ENCODE data around the gene FOXL2. TPM values are rescaled to one million over a fixed set of nuclear protein-coding genes. Genes with fewer than 3 reads are reported as not detected.
A peak's percentile ranks its signal among the peaks of the same experiment; 100 is the strongest.

Gene FOXL2
- total RNA-seq, 1 donor from 2014 or later: 0.12 TPM

- H3K4me1 Mint-ChIP-seq (ENCODE audit: low read depth): peaks cover 10% of the 10 kb centered on the region
- H3K36me3 Mint-ChIP-seq (ENCODE audit: insufficient read depth): no peaks in the 10 kb centered on the region
- peaks cover 87% of the 10 kb centered on the region for H3K27me3 Mint-ChIP-seq
- peak; percentile 18 for TF ChIP-seq CTCF (IDR thresholded peaks at IDR 0.05; ENCODE audit: unreplicated experiment)
- DNase-seq (ENCODE audit: low spot score, unreplicated experiment): no peak
- no peaks in the 10 kb centered on the region for H3K9me3 Mint-ChIP-seq (ENCODE audit: low read depth)
- no peak overlapping the region for H3K27ac Mint-ChIP-seq
- H3K4me3 Mint-ChIP-seq (ENCODE audit: low read depth): peak overlapping the region; percentile 29
Observed at GRCh38 chr3:138950006-138950644, 3.2 kb upstream of the FOXL2 start.

GRCh38 chr3:138949445-138950005 is 2.6 kb upstream of the FOXL2 start:
- Mint-ChIP-seq H3K4me1 (ENCODE audit: low read depth) (peaks cover 12% of the 10 kb centered on the region), H3K36me3 (ENCODE audit: insufficient read depth) (no peaks in the 10 kb centered on the region), H3K27ac (no peak overlapping the region), H3K27me3 (peaks cover 87% of the 10 kb centered on the region), H3K4me3 (ENCODE audit: low read depth) (no peak overlapping the region), H3K9me3 (ENCODE audit: low read depth) (no peaks in the 10 kb centered on the region)
- no peak for DNase-seq (ENCODE audit: low spot score, unreplicated experiment)
- TF ChIP-seq CTCF (IDR thresholded peaks at IDR 0.05; ENCODE audit: unreplicated experiment): no peak

- H3K27me3 Mint-ChIP-seq: peaks cover 87% of the 10 kb centered on the region
- TF ChIP-seq CTCF (IDR thresholded peaks at IDR 0.05; ENCODE audit: unreplicated experiment): no peak
- no peak overlapping the region for H3K27ac Mint-ChIP-seq
- H3K4me1 Mint-ChIP-seq (ENCODE audit: low read depth): peaks cover 14% of the 10 kb centered on the region
- DNase-seq (ENCODE audit: low spot score, unreplicated experiment): no peak
- H3K36me3 Mint-ChIP-seq (ENCODE audit: insufficient read depth): no peaks in the 10 kb centered on the region
- H3K4me3 Mint-ChIP-seq (ENCODE audit: low read depth): no peak overlapping the region
- no peaks in the 10 kb centered on the region for H3K9me3 Mint-ChIP-seq (ENCODE audit: low read depth)
Observed at GRCh38 chr3:138949002-138949418, 2.1 kb upstream of the FOXL2 start.

GRCh38 chr3:138948371-138949001 is 1.5 kb upstream of the FOXL2 start:
- Mint-ChIP-seq H3K27me3 (peaks cover 87% of the 10 kb centered on the region), H3K4me3 (ENCODE audit: low read depth) (no peak overlapping the region), H3K4me1 (ENCODE audit: low read depth) (peaks cover 14% of the 10 kb centered on the region), H3K9me3 (ENCODE audit: low read depth) (no peaks in the 10 kb centered on the region), H3K27ac (no peak overlapping the region), H3K36me3 (ENCODE audit: insufficient read depth) (no peaks in the 10 kb centered on the region)
- DNase-seq (ENCODE audit: low spot score, unreplicated experiment): no peak
- TF ChIP-seq CTCF (IDR thresholded peaks at IDR 0.05; ENCODE audit: unreplicated experiment): no peak

GRCh38 chr3:138947495-138948121 is 671 bp upstream of the FOXL2 start:
- DNase-seq (ENCODE audit: low spot score, unreplicated experiment): no peak
- no peaks in the 10 kb centered on the region for H3K36me3 Mint-ChIP-seq (ENCODE audit: insufficient read depth)
- H3K27ac Mint-ChIP-seq: no peak overlapping the region
- peak overlapping the region; percentile 66 for H3K4me3 Mint-ChIP-seq (ENCODE audit: low read depth)
- H3K9me3 Mint-ChIP-seq (ENCODE audit: low read depth): no peaks in the 10 kb centered on the region
- no peak for TF ChIP-seq CTCF (IDR thresholded peaks at IDR 0.05; ENCODE audit: unreplicated experiment)
- H3K4me1 Mint-ChIP-seq (ENCODE audit: low read depth): peaks cover 14% of the 10 kb centered on the region
- H3K27me3 Mint-ChIP-seq: peaks cover 87% of the 10 kb centered on the region

Measured in progenitor cell of endocrine pancreas (in vitro differentiated cells).